Hepatocyte (in vitro differentiated cells): ENCODE measurements around the gene MEOX2.

ENCODE experiments used
- CTCF ChIP-seq: fragments of 200-600 bp; sonication (generic); IDR thresholded peaks from 2 replicates; pipeline ENCODE4 v1.5.1; 2016; ENCODE audit warnings: antibody characterized with exemption, mild to moderate bottlenecking; ENCODE audit not compliant: poor library complexity
- EZH2 ChIP-seq: fragments of 200-600 bp; sonication (generic); IDR thresholded peaks from 2 replicates; pipeline ENCODE4 v1.6.1; 2016; ENCODE audit warnings: antibody characterized with exemption, mild to moderate bottlenecking, borderline replicate concordance
- EZH2phosphoT487 ChIP-seq: fragments of 200-600 bp; sonication (generic); IDR thresholded peaks from one replicate; pipeline ENCODE4 v1.6.1; 2018; ENCODE audit warnings: antibody characterized with exemption, mild to moderate bottlenecking, low read depth, moderate library complexity; ENCODE audit not compliant: unreplicated experiment, severe bottlenecking

GRCh38 chr7:15609287-15609686 lies 77.2 kb downstream of the MEOX2 start:
- no peak for TF ChIP-seq CTCF
- TF ChIP-seq EZH2phosphoT487, result no peak
- TF ChIP-seq EZH2, result no peak
